ENCODE results near the gene WDR33.

WDR33 gene

GRCh38 chr2:127688405-127688804 lies 122.6 kb downstream of the WDR33 start:
- no peaks in the 10 kb centered on the region for H3K4me1 Mint-ChIP-seq
- H3K27me3 Mint-ChIP-seq, result no peaks in the 10 kb centered on the region
- H3K27ac Mint-ChIP-seq, result no peak overlapping the region
- peaks cover 28% of the 10 kb centered on the region for H3K9me3 Mint-ChIP-seq
- peaks cover 8% of the 10 kb centered on the region for H3K36me3 Mint-ChIP-seq (ENCODE audit: low read depth)
- no peak for ATAC-seq
- H3K4me3 Mint-ChIP-seq, result no peak overlapping the region
- no peak for DNase-seq

DNA sequence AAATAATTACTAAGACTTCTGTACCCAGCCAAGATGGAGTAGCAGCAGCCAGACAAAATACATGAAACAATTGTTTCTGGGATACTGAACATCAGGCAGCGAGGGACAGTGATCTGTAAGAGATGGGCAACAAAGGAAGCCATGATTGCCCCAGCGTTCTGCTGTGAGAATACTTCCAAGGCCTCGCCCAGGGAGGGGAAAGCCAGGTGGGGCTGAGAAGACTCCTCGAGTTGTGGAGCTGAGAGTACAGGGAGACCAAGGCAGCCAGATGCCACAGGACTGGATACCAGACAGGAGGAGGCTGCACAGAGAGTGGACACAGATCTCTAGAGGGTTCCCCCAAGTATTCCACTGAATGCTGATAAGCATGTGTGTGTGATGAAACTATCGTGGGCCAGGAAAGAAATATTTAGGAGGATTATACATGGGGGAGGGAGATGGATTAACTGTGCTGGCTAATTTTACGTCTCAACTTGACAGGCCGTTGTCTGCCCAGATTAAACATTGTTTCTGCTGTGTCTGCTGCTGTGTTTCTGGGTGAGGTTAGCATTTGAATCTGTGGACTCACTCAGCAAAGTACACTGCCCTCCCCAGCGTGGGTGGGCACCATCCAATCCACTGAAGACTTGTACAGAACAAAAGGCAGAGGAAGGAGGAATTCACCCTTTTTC lies 125.4 kb downstream of the WDR33 start:
- DNase-seq, result no peak
- Mint-ChIP-seq H3K4me3 (no peak overlapping the region), H3K4me1 (no peaks in the 10 kb centered on the region), H3K27me3 (peaks cover 2% of the 10 kb centered on the region), H3K9me3 (peaks cover 14% of the 10 kb centered on the region), H3K36me3 (ENCODE audit: low read depth) (no peaks in the 10 kb centered on the region), H3K27ac (no peak overlapping the region)
- no peak for ATAC-seq

DNA sequence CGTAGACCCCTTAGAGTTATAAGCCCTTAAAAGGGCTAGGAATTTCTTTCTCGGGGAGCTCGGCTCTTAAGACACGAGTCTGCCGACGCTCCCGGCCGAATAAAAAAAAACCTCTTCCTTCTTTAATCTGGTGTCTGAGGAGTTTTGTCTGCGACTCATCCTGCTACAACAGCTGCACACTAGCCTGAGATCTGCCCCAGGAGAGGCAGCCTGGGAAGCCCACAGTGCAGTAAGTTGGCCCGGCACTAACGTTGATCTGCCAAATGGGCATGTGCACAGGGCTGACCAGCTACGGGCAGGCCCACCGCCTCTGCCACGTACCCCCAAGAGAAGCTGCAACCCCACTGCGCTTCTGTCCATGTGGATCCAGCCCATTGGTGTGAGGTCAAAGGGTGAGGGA lies 127.2 kb downstream of the WDR33 start:
- ATAC-seq (no peak), DNase-seq (no peak)
- Mint-ChIP-seq H3K9me3 (peaks cover 10% of the 10 kb centered on the region), H3K36me3 (ENCODE audit: low read depth) (no peaks in the 10 kb centered on the region), H3K27me3 (peaks cover 2% of the 10 kb centered on the region), H3K27ac (no peak overlapping the region), H3K4me3 (no peak overlapping the region), H3K4me1 (no peaks in the 10 kb centered on the region)

DNA sequence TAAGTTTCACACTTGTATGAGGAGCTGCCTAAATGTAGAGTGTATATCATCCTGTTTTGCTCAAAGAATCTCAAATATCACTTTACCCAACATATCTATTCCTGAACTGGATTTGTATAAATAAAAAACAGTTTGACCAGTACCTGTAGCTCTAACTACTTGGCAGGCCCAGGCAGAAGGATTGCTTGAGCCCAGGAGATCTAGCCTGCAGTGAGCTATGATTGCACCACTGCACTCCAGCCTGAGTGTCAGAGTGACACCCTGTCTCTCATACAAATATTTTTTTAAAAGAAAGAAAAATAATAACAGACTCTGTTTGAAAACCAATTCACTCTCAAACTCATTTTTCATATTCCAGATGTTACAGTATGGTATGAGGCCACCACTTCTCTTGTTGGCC lies 127.9 kb downstream of the WDR33 start:
- ATAC-seq, result no peak
- H3K27me3 Mint-ChIP-seq, result peaks cover 8% of the 10 kb centered on the region
- no peak for DNase-seq
- H3K4me3 Mint-ChIP-seq, result no peak overlapping the region
- no peak overlapping the region for H3K27ac Mint-ChIP-seq
- peaks cover 3% of the 10 kb centered on the region for H3K9me3 Mint-ChIP-seq
- H3K36me3 Mint-ChIP-seq (ENCODE audit: low read depth), result no peaks in the 10 kb centered on the region
- no peaks in the 10 kb centered on the region for H3K4me1 Mint-ChIP-seq

GRCh38 chr2:127681976-127682857 lies 128.8 kb downstream of the WDR33 start:
- ATAC-seq, result no peak
- no peaks in the 10 kb centered on the region for H3K9me3 Mint-ChIP-seq
- H3K4me1 Mint-ChIP-seq, result no peaks in the 10 kb centered on the region
- peaks cover 9% of the 10 kb centered on the region for H3K27me3 Mint-ChIP-seq
- no peak overlapping the region for H3K4me3 Mint-ChIP-seq
- DNase-seq, result no peak
- H3K27ac Mint-ChIP-seq, result no peak overlapping the region
- H3K36me3 Mint-ChIP-seq (ENCODE audit: low read depth), result no peaks in the 10 kb centered on the region

GRCh38 chr2:127681288-127681804 lies 129.6 kb downstream of the WDR33 start:
- no peak overlapping the region for H3K4me3 Mint-ChIP-seq
- no peak overlapping the region for H3K27ac Mint-ChIP-seq
- no peaks in the 10 kb centered on the region for H3K9me3 Mint-ChIP-seq
- no peaks in the 10 kb centered on the region for H3K4me1 Mint-ChIP-seq
- ATAC-seq, result no peak
- no peaks in the 10 kb centered on the region for H3K36me3 Mint-ChIP-seq (ENCODE audit: low read depth)
- DNase-seq, result no peak
- peaks cover 14% of the 10 kb centered on the region for H3K27me3 Mint-ChIP-seq

DNA sequence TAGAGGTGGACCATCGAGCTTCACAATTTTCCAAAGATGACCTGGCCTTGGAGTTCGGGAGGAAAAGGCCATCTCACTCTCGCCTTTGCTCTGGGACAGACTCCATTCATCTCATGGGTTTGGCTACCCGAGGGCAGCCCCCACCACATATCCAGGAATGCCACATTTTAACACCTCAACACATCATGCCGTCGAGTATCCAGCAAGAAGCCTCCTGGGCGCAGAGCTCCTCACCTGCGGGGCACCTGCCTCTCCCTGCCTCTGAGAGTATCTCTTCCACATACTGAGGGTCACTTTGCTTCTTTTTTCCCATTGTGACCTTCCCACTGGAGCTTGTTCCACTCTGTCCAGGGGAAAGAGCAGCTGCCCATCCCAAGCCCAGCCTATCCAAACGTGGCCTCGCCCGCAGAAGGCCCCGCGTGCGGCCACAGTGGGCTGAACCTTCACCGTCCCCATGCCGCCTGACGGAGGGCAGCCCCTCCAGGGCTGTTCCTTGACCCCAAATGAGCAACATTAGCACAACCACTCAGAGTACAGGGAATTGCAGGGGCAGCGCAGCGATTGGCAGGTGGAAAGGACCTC lies 130.2 kb downstream of the WDR33 start:
- Mint-ChIP-seq H3K27ac (no peak overlapping the region), H3K36me3 (ENCODE audit: low read depth) (no peaks in the 10 kb centered on the region), H3K4me1 (peaks cover 3% of the 10 kb centered on the region), H3K9me3 (no peaks in the 10 kb centered on the region), H3K27me3 (peaks cover 18% of the 10 kb centered on the region), H3K4me3 (no peak overlapping the region)
- DNase-seq (no peak), ATAC-seq (no peak)

DNA sequence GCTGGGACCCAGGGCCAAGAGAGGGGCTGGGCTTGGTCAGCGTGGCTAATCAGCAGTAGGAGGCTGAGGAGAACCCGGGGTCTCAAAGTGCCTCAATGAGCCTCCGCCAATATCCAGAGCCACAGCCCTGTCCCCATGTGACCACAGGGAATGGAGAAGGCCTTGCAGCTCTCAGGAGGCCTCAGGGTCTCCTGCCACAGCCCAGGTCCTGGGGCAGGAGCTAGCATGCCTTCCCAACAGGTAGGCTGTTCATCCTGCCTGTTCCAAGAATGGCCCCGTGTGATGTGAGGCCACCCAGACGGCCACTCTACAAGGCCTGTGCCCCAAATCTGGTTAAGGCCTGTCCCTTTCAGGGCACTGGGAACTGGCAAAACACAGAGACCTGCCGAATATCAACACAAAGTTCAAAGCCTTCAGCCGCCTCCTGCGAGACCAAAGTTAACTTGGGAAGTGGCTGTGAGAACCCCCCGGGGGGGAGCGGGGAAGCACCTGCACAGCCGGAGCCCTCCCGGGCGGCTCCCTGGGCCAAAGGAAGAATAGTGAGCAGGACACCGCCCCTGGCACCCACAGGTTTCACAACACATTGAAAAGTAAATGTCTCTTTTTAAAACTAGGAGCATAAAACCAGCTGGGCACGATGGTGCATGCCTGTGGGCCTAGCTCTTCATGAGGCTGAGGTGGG lies 131.2 kb downstream of the WDR33 start:
- DNase-seq (no peak), ATAC-seq (no peak)
- peaks cover 21% of the 10 kb centered on the region for H3K27me3 Mint-ChIP-seq
- H3K36me3 Mint-ChIP-seq (ENCODE audit: low read depth), result no peaks in the 10 kb centered on the region
- no peaks in the 10 kb centered on the region for H3K9me3 Mint-ChIP-seq
- no peak overlapping the region for H3K27ac Mint-ChIP-seq
- no peak overlapping the region for H3K4me3 Mint-ChIP-seq
- H3K4me1 Mint-ChIP-seq, result peaks cover 5% of the 10 kb centered on the region

DNA sequence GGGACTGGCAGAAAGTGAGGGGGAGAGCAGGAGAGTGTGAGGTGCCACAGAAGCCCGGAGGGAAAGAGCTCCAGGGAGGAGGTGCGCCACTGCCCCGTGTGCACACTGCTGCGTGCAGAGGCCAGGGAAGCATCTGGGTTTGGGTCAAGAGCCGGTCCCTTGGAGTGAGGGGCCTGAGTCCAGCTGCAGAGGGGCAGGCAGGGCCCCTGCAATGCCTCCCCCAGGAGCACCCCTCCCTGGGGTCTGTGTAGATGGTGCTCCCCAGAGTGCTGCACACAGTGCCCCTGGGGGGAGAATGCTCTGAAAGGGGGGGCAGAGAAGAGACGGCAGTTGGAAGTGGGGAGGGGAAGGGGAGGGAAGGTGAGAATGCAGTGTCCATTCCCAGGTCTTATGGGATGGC lies 132.0 kb downstream of the WDR33 start:
- H3K9me3 Mint-ChIP-seq, result no peaks in the 10 kb centered on the region
- no peak for ATAC-seq
- no peak for DNase-seq
- H3K4me3 Mint-ChIP-seq, result no peak overlapping the region
- no peaks in the 10 kb centered on the region for H3K36me3 Mint-ChIP-seq (ENCODE audit: low read depth)
- peaks cover 10% of the 10 kb centered on the region for H3K4me1 Mint-ChIP-seq
- H3K27me3 Mint-ChIP-seq, result peaks cover 26% of the 10 kb centered on the region
- no peak overlapping the region for H3K27ac Mint-ChIP-seq

- no peaks in the 10 kb centered on the region for H3K9me3 Mint-ChIP-seq
Measured at GRCh38 chr2:127678531-127678930, 132.4 kb downstream of the WDR33 start.

DNA sequence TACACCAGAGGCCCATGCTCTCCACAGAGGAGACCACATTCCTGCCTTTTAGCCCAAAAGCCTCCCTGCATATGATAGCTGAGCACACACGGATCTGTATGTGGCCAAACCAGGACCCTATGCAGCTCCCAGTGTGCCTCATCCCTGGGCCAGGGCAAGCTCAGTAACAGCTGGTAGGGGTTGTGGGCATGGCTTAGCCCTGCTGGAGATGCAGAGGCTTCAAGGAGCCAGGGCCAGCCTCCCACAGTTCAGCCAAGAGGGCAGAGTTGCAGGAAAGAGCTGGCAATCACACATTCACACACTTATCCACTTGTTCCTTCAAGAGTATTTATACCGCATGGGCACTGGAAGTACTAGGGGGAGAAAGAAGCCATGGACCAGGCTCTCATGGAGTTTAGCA lies 134.1 kb downstream of the WDR33 start:
- DNase-seq, result no peak
- no peaks in the 10 kb centered on the region for H3K9me3 Mint-ChIP-seq
- no peak for ATAC-seq
- H3K4me1 Mint-ChIP-seq, result peaks cover 10% of the 10 kb centered on the region
- peaks cover 38% of the 10 kb centered on the region for H3K27me3 Mint-ChIP-seq
- no peak overlapping the region for H3K27ac Mint-ChIP-seq
- no peak overlapping the region for H3K4me3 Mint-ChIP-seq
- no peaks in the 10 kb centered on the region for H3K36me3 Mint-ChIP-seq (ENCODE audit: low read depth)

More at GRCh38 chr2:127678531-127678930, 132.4 kb downstream of the WDR33 start:
- H3K27me3 Mint-ChIP-seq, result peaks cover 30% of the 10 kb centered on the region
- DNase-seq, result no peak
- no peak for ATAC-seq
- peaks cover 10% of the 10 kb centered on the region for H3K4me1 Mint-ChIP-seq
- H3K4me3 Mint-ChIP-seq, result no peak overlapping the region
- H3K27ac Mint-ChIP-seq, result no peak overlapping the region
- H3K36me3 Mint-ChIP-seq (ENCODE audit: low read depth), result no peaks in the 10 kb centered on the region

- Mint-ChIP-seq H3K27me3 (peaks cover 40% of the 10 kb centered on the region), H3K4me3 (peak within 1 kb of the TSS; percentile 70), H3K9me3 (no peaks in the 10 kb centered on the region), H3K27ac (no peak within 1 kb of the TSS), H3K4me1 (peaks cover 10% of the 10 kb centered on the region), H3K36me3 (ENCODE audit: low read depth) (no peaks in the 10 kb centered on the region)
- DNase-seq (no peak), ATAC-seq (no peak)
Measured at GRCh38 chr2:127675331-127676261, 135.4 kb downstream of the WDR33 start, which contains the start of gene LIMS2. LIMS2 (minus strand) TSS chr2:127675530; CDS start chr2:127675024, 506 bp downstream.
